ENCODE results near the gene CATSPERE. TPM values are rescaled to one million over a fixed set of nuclear protein-coding genes. Genes with fewer than 3 reads are reported as not detected.

CATSPERE gene
- total and polyA plus RNA-seq, 2 of the 8 experiments (the other 6 are each of a cell fraction or from before 2014, with no cell fraction given), result 0.05 to 0.45 TPM

- Histone ChIP-seq H3K4ac (replicated peaks; ENCODE audit: insufficient read length, low read depth, low read length) (no peak overlapping the region), H2BK20ac (ENCODE audit: low read length) (no peak overlapping the region), H2AK5ac (ENCODE audit: low read depth, low read length) (no peak overlapping the region), H3K23ac (ENCODE audit: insufficient read length) (no peak overlapping the region), H3K27me3 (replicated peaks in 1 of 4; ENCODE audit: control insufficient read depth in 3 of 4, extremely low read depth in 1 of 4, insufficient read depth in 3 of 4, low read length in 3 of 4) (no peaks in the 10 kb centered on the region), H3K23me2 (ENCODE audit: low read depth, low read length) (no peaks in the 10 kb centered on the region), H4K91ac (replicated peaks; ENCODE audit: insufficient read length, low read length) (no peak overlapping the region), H2AFZ (ENCODE audit: low read length) (no peak overlapping the region), H2BK12ac (ENCODE audit: low read depth, low read length) (no peak overlapping the region), H4K5ac (ENCODE audit: insufficient read length, low read depth, low read length) (no peak overlapping the region), H3K9ac (replicated peaks in 1 of 4; ENCODE audit: extremely low read depth in 1 of 4, low read depth in 3 of 4, low read length in 3 of 4) (no peak overlapping the region), H4K20me1 (replicated peaks in 1 of 2; ENCODE audit: control insufficient read depth in 1 of 2, insufficient read depth in 2 of 2, low read length in 2 of 2) (peaks cover 4 to 12% of the 10 kb centered on the region in 2 experiments), H3K79me1 (ENCODE audit: low read depth, low read length) (peaks cover 10% of the 10 kb centered on the region), H3K14ac (ENCODE audit: insufficient read length) (no peak overlapping the region), H2BK5ac (ENCODE audit: low read depth, low read length) (no peak overlapping the region), H3K36me3 (ENCODE audit: control insufficient read depth in 2 of 4, insufficient read depth in 4 of 4, low read length in 3 of 4) (peaks cover 0 to 14% (median 5%) of the 10 kb centered on the region in 4 experiments; a peak in 3 of 8 replicates), H4K8ac (ENCODE audit: extremely low read depth, insufficient read depth, low read length) (no peak overlapping the region), H3K4me3 (ENCODE audit: extremely low read depth in 1 of 4, insufficient read depth in 2 of 4, low read depth in 3 of 4, low read length in 4 of 4) (no peak overlapping the region), H3K56ac (replicated peaks; ENCODE audit: insufficient read length, low read depth, low read length) (no peak overlapping the region), H3K4me2 (ENCODE audit: insufficient read depth in 1 of 2, low read depth in 2 of 2, low read length in 2 of 2) (no peak overlapping the region), H3K79me2 (ENCODE audit: control insufficient read depth in 1 of 2, insufficient read depth in 2 of 2, low read length in 2 of 2) (peaks cover 11 to 90% of the 10 kb centered on the region in 2 experiments; a peak in 3 of 4 replicates), H3K4me1 (replicated peaks in 1 of 4; ENCODE audit: control insufficient read depth in 3 of 4, insufficient read depth in 4 of 4, low read length in 3 of 4) (peaks cover 0 to 5% (median 1%) of the 10 kb centered on the region in 4 experiments; a peak in 2 of 7 replicates), H2BK15ac (ENCODE audit: low read length) (no peak overlapping the region), H3K9me3 (ENCODE audit: insufficient read depth in 2 of 2, low read depth in 1 of 2, low read length in 1 of 2) (no peaks in the 10 kb centered on the region), H2BK120ac (replicated peaks; ENCODE audit: low read depth, low read length) (no peak overlapping the region), H3K27ac (ENCODE audit: low read depth, low read length) (no peak overlapping the region), H3K18ac (ENCODE audit: extremely low read depth, low read length) (no peak overlapping the region)
- WGBS, 2 experiments (ENCODE audit: extremely low coverage in 1 of 2, insufficient coverage in 1 of 2, insufficient read length in 1 of 2, insufficient replicate concordance in 2 of 2, low coverage in 1 of 2, low lambda C conversion rate in 2 of 2, missing lambda C conversion rate in 1 of 2), result 90% methylated on average over 2 of the region's 2 CpGs; no CpG with 5 or more reads in 1 of the 2 experiments
- DNase-seq (ENCODE audit: low read depth in 1 of 2, low spot score in 2 of 2), result no peak
- no peak for FAIRE-seq
- ChIA-PET CTCF (ENCODE audit: partially characterized antibody) (no interaction called here), POLR2A (ENCODE audit: partially characterized antibody) (interaction anchor here (0.6 kb wide), 1 partner anchor 84 kb away, joined by 3 read pairs; no protein-coding TSS in a partner anchor)
- TF ChIP-seq SP2 (IDR thresholded peaks at IDR 0.05; ENCODE audit: low read length) (no peak), EGR1 (IDR thresholded peaks at IDR 0.05; ENCODE audit: borderline replicate concordance, low read depth, low read length) (no peak), CBX8 (IDR thresholded peaks at IDR 0.05; ENCODE audit: borderline replicate concordance, low read depth, low read length) (no peak), SRF (IDR thresholded peaks at IDR 0.05; ENCODE audit: low read depth, low read length) (no peak), ATF2 (IDR thresholded peaks at IDR 0.05; ENCODE audit: low read length) (no peak), SIX5 (IDR thresholded peaks at IDR 0.05; ENCODE audit: low read depth, low read length) (no peak), CTBP2 (IDR thresholded peaks at IDR 0.05; ENCODE audit: borderline replicate concordance, insufficient read depth, insufficient read length, low read length) (no peak), TCF12 (IDR thresholded peaks at IDR 0.05; ENCODE audit: low read depth, low read length) (no peak), BCL11A (IDR thresholded peaks at IDR 0.05; ENCODE audit: low read depth in 2 of 2, low read length in 2 of 2) (no peak)
Measured at GRCh38 chr1:244662599-244662998, 201.5 kb downstream of the CATSPERE start.
